T-helper 1 cell treated with Interleukin-12 subunit alpha and Interleukin-12 subunit beta and Interleukin-4 antibody, amounts not matched to agents 30 ng/mL and 1 ng/mL, for 36 hours (primary cell): ENCODE data around the gene MAP3K14. TPM values are rescaled to one million over a fixed set of nuclear protein-coding genes. Genes with fewer than 3 reads are reported as not detected.

Experiments
- intact Hi-C: fragments of 100-400 bp; cut with micrococcal nuclease; formaldehyde crosslinking; loops from one replicate; pipeline ENCODE4 v1.15.1; 2024
- total RNA-seq: library from RNA; stranded (reverse); gene quantifications from 2 replicates; pipeline ENCODE4 v1.2.3, GENCODE V29; 2022

Gene MAP3K14
- total RNA-seq, 1 donor from 2014 or later = 44.9 TPM

DNA sequence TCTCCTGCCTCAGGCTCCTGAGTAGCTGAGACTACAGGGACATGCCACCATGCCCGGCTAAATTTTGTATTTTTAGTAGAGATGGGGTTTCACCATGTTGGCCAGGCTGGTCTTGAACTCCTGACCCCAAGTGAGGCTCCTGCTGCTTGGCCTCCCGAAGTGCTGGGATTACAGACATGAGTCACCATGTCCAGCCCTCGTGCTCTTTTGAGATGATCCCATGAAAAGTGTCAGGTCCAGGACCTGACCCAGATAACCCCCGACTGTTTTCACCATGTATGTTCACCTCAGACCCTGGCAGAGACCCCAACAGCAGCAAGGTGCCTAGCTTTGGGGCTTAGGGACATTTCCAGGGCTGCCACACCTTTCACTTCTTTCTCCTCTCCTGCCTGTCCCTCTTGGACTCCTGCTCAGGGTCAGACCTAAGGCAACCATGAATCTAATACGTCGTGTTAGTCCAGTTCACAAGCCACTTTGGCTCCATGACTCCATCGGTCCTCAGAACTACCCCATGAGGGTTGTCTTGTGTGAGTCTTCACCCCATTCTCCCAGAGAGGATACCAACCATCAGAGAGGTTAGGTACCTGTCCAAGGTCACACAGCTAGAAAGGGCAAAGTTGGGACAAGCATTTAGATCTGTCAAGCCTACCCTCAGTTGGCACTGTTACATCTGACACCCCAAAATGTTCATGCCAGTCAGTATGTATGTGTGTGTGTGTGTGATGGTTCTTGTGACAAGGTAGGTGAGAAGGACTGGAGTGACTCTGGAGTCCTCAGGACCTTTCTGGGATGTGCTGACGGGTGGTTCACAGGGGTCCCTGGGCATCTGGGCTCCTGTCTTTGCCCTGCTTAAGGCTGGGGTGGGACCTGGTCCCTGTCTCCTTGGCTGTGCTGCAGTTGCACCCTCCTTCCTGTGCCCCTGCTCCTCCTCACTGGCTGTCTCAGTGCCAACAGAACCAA is 23.1 kb upstream of the MAP3K14 start:
- intact Hi-C loops = no loop called here

DNA sequence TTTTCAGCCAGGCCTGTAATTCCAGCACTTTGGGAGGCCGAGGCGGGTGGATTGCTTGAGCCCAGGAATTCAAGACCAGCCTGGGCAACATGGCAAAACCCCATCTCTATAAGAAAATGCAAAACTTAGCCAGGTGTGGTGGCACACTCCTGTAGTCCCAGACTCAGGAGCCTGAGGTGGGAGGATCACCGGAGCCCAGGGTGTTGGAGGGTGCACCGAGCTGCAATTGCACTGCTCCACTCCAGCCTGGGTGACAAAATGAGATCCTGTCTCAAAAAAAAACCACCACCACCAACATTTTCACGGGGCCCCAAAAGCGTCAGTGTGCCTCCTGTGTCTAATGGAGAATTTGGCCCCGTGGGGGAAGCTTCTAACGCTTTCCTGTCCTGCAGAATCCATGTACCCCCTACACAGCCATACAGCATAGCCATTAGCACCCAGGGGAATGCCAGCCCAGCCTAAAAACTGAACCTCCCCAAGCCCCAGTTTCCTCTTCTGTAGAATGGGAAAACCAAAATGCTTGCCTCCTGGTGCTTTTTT is 22.2 kb upstream of the MAP3K14 start:
- intact Hi-C loops = no loop called here

DNA sequence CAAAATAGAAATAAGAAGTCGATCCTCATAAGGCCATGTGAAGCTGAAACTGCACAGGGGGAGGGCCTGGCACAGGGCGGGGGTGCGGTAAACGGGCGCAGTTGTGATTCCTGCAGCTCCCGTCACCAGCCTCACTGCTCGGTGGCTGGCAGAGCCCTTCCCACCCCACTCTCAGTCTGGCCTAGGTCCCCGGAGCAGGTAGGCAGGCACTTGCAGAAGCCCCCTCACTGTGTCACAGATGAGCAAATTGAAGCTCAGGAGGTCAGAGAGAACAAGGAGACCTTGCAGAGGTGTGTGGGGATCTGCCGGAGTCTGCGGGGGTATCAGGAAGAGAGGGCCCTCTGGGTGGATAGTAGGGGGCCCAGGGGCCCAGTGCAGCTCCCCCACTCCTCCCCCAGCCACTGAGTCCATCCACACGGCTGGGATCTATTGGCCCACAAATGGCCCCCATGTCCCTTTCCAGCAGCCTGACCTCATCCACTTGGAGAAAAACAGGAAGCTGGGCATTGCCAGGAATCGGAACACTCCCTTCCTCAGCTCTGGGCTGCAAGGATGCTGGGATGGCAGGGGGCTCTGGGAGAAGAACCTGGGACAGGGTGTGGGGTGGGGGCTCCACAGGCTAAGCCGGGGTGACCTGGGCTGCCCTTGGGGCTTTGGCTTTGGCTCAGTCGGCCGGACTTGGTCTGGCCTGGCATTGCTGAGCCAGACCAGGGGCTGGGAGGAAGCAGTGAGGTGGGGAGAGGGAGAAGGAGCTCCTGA is 21.4 kb upstream of the MAP3K14 start:
- intact Hi-C loops = no loop called here

DNA sequence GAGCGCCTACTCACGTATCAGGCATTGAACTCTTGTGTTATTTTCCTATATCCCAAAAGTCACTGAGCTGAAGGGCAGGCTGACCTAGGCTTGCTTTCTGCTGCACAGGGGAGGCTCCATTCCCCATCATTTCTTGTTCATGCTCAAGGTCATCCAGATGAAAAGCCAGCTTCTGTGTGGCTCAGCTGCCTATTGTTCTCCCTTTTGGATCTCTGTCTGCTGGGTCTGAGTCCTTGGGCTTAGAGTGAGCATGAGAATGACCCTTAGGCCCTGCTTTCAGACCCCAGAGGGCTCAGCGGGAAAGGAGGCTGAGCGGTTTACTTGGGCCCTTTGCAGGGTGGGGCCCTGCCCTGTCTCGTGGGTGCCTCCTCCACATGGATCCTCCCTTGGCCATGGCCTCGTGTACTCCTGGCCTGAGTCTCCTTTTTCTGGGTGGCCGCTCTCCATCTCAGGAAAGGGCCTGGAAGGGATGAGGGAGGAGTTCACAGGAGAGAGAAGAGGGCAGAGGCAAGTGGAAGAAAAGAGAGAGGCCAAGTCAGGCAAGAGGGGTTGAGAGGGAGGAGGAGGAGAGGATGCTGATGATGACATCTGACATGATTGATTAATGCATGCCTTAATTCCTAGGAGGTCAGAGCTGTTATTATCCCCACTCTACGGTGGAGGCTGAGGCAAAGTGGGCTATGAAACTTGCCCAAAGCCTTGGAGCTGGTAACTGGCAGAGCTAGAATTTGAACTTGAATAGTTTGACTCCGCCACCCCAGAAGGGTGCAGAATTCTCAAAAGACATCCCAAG is 19.8 kb upstream of the MAP3K14 start:
- intact Hi-C loops = no loop called here

DNA sequence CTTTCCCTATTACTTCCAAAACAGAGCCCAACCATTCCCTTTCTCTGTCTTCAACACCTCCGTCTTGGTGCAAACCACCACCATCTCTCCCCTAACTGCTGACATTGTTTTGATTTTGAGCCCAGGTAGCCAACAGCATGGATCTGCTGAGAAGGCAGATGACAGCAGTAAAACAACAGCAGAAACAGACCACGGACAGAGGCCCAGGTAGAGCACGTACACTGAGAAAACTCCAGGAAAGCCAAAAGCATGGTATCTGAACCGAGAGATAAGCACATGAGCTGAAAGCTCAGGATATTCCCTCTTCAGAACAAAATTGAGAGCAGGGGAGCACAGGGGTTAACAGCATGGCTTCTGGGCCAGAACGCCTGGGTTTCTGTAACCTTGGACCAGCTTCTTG is 18.9 kb upstream of the MAP3K14 start:
- intact Hi-C loops = no loop called here

DNA sequence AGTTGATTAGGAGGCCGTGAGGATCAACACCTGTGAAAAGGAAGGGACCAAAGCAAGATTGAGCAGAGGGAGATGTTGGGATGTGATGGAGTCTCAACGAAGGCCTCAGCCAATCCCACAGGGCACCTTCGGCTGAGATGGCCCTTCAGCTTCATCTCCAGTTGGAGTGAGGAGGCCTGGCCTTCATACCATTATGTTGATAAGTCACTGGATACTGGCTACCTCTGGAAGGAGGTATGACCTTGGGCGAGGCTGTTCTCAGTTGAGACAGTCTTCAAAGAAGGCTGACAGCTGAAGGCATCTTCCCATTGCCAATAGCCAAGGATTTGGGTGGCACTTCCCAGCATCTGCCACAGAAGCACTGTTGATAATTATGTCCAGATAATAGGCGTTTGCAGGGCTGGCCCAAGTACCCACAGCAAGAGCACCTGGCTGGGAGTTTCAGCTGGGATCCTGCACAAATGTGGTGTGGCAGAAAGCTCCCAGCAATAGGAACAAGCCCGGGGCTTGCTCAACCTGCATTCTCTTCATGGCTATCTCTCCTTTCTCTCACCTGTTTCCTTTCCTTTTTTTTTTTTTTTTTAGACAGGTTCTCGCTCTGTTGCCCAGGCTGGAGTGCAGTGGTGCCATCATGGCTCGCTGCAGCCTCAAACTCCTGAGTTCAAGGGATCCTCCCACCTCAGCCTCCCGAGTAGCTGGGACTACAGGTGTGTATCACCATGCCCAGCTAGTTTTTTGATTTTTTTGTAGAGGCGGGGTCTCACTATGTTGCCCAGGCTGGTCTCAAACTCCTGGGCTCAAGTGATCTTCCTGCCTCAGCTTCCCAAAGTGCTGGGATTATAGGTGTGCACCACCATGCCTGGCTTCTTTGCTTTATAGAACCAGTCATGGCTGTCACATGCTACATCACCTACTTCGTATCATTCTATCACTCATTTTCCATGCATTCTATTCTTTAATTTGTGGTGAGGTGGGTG is 18.2 kb upstream of the MAP3K14 start:
- intact Hi-C loops = no loop called here

DNA sequence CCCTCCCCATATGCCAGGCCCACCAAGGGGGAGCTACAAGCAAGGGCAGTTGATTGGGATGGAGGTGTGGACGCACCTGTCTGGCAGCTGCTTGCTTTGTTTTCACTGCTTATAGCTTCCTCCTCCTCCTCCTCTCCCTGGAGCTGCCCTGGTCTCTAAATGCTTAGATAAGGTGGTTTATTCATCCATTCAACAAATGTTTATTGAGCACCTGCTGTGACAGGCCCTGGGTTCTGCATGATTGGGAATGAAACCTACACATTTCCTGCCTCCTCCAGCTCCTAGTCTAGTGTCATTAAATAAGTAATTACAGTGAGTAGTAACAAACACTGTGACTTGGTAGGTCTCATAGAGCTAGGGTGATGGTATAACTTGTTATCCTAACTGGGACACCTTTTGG is 17.4 kb upstream of the MAP3K14 start:
- intact Hi-C loops = no loop called here

DNA sequence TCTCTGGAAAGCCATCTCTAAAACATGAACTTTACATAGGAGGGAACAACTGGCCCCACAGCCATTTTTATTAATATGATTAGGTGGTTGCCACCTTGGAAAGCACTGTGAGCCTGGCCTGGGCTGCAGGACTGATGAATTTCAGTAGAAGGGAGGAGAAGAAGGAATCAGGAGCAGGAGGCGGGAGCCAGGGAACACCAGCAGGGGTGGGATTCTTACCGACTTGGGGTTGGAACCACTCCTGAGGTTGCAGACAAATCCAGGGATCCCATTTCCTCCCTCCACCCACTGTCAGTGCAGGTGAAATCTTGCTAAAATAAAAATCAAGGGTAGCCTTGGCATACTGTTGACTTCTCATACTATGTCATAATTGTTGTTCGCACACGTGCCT is 16.9 kb upstream of the MAP3K14 start:
- intact Hi-C loops = no loop called here

DNA sequence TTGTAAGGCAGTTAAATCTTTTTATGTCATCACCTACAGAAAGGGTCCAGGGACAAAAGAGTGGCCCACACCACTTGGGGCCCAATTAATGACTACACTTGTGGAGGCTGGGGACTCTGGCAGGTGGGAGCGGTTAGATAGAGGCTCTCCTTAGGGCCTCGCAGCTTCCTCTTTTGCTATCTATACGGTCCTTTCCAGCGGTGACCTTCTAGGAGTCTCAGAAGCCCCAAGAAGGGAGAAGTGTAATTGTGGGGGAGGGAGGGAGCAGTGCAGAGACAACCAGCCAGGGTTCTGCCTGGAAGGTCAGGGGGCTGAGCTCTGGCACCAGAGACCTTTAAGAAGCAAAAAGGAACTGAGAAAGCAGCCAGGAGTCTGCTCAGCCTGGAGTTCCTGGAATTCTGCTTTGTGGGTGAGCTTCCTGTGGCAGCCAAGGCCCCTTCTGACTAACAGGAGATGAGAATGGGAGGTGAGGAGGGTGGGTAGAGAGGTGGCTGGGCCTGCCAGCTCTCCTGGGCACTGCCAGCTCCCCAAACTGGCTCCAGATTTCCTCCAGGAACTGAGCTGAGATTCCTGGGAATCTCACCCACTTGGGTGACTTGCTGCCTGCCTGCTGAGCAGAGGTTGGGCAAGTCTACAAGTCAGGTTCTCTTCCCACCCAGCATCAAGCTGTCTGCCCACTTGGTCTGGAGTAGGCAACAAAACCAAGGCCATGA is 16.3 kb upstream of the MAP3K14 start:
- intact Hi-C loops = no loop called here

DNA sequence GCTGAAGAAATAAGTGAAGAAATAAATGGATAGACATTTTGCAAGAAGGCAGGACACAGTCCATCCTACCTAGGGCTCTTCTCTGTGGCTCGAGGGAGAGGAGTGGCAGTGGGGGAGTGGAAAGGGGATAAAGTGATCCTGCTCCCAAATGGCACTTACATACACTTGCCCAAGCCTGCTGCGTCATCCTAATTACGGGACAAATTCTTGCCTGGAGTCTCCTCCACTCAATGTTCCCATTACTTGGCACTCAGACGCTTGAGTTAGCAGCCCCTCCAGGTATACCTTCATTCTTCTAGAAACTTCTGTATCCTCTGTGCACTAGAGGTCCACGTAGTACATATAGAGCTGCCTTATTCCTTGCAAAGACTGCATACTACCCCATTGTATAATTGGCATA is 15.7 kb upstream of the MAP3K14 start:
- intact Hi-C loops = no loop called here

DNA sequence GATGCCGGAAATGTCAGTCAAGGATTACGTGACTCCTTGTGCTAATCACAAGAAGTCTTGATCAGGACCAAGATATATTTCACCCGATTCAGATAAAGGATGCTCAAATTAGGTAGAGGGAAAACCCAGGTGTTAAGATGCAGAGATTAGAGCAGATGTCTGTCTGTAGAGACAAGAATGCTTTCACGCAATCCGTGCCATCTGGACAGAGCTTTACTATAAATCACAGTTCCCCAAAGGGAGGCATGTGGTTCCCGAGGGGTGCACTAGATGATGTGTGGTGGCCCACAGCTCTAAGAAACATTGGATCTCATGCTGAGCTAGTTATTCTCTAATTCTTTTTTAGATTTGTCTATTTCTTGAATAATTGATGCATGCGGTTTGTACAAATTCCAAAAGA is 9.8 kb upstream of the MAP3K14 start:
- intact Hi-C loops = no loop called here

DNA sequence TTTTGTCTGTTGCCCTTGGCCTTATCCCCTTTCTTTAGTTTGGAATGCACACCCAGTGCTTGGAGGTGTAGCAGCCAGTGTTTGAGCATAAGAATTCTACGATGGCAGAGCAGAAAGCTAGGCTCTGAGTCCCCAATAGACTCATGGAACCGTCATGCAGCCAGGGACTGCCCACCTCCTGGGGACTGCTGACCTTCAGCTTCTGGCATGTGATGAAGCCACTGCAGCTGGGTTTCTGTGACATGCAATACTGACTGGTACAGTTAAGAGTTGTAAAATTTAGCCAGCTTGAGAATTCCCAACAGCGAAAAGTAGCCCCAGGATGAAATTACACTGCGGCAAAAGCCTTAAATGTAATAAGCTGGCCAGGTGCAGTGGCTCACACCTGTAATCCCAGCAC is 9.0 kb upstream of the MAP3K14 start:
- intact Hi-C loops = no loop called here

DNA sequence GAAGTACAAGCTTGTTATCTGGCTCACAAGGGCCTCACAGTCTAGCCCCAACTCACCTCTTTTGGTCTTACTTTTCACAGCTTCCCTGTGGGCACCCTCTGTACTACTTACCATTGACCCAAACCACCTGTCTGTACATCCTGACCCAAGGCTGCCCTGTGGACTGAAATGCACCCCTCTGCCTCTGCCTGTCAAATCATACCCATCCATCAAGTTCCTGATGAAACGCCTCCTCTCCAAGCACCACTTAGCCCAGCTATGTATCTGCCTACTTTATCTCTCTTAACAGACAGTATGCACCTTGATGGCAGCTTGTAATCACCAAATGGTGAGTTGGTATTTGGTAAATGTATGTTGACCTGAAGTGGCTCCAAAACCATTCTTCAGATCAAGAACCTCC is 7.5 kb upstream of the MAP3K14 start:
- intact Hi-C loops = no loop called here

DNA sequence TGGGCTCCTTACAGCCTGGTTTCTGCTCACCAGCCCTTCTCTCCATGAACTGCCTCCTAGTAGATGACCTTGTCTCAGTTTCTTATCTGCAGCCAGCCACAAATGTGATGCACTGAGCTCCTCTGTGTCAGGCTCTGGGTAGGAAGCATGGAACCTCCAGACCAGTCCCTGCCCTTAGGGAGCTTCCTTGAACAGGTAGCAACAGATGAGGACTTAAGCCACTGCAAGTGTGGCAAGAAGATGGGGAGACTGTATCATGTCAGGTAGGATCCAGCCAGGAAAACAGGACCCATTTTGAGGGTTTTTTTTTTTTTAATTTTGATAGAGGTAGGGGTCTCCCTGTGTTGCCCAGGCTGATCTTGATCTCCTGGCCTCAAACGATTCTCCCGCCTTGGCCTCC is 5.3 kb upstream of the MAP3K14 start:
- intact Hi-C loops = no loop called here

DNA sequence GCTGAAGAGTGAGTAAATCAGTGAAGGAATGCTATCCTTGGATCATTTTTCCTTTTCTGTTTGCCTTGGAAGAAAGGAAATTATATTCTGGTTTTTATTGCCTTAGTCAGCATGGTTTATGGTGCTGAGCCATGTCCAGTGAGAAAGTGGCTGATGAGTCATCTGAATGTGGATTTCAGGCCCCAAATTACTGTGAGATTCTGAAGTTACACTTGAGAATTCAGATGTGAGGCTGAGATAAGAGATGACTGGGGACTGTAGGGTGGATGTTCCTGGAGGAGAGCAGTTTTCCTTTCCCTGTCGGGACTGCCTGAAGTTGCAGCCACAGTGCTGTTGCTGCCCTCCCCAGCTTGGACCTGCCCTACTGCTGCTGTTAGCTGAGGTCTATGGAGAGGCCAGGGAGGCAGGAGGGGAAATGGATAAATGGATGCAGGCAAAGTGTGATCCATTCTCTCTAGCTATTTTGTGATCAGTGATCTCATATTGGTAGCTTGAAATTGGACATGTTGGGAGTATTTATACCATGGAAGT is 4.2 kb upstream of the MAP3K14 start:
- intact Hi-C loops = no loop called here

DNA sequence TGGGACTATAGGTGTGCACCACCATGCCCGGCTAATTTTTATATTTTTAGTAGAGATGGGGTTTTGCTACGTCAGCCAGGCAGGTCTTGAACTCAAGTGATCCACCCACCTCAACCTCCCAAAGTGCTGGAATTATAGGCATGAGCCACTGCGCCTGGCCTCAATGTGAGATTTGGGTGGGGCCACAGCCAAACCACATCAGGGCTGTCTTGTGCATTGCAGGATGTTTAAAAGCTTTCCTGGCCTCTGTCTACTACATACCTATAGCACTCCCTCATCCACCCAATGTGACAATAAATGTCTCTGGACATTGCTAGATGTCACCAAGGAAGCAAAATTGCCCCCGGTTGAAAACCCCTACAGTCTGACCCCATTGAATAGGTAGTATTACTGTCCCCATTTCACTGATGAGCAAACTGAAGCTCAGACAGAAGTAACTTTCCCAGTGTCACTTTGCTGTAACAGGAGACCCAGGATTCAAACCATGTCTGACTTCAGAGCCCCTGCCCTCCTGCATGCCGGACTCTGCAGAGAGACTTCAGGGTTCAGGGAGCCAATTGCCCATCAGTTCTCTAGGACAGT is 3.6 kb upstream of the MAP3K14 start:
- intact Hi-C loops = no loop called here

DNA sequence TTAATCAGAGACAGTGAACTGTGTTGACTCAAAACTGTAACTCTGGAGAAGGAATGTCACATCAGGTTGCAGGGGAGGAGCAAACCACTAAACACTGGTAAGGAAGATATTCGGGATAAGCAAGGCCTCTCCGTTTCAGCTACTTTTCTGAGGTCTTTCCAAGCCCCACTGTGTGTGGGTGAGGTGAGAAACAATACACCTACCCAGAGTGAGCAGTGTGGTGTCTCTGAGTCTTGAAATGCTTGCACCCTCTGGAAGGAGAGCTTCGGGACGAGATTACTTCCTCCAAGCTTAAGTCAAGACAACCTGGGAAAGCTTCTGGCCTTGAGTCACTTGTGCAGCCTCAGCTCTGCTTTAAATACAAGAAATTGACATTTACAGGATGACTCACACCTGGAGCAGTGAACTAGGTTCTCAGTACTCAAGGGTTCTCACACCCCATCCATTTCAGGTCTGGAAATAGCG is 2.5 kb upstream of the MAP3K14 start:
- intact Hi-C loops = loop anchor here (10.0 kb wide), 2 partner anchors 374 to 994 kb away; partner anchors contain the start of genes KIF18B and SLC25A39

DNA sequence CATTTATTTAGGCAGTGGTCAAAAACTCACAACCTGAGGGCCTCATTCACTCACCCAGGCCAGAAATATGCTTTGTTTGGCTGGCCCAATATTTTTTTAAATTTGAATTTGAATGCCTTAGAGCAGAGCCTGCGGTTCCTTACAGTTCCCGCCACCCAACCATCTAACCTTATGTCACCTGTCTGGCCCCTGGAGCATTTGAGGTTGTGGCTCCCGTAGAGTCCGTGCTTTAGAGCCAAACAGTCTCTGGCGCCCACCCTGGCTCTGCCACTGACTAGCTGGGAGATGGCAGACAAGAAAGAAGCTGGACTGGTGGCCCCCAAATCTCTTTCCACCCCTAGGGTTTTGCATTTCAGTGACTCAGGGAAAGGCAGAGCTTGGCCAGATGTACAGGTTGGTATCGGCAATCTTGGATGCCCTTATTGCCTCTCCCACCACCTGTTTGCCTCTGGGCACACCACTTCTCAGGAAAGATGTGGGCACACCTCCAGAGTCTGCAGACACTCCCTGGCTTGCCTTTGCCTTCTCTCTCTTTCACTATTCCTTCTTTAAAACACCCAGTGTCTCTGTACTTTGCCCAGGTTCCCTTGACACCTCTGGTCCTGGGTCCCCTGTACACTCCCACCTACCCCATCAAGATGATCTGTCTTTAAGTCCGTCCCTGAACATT is 1.9 kb upstream of the MAP3K14 start:
- intact Hi-C loops = loop anchor here (10.0 kb wide), 2 partner anchors 374 to 994 kb away; partner anchors contain the start of genes KIF18B and SLC25A39
